HepG2 (cell line): ENCODE data around the gene DZANK1.
"Not testable (repeated sequence)": the region's sequence is repeated elsewhere in the genome, so short reads cannot be mapped to it uniquely, and the experiment has no call there.

Source experiments
- ETV6 ChIP-seq: sonication (generic); formaldehyde crosslinking; conservative IDR thresholded peaks from 2 replicates; pipeline ENCODE4 v1.4.0; 2020; ENCODE audit warnings: missing genetic modification reagents
- MYC ChIP-seq: sonication (generic); formaldehyde crosslinking; IDR thresholded peaks from 2 replicates; pipeline ENCODE4 v1.9.0; 2021; ENCODE audit warnings: missing genetic modification reagents, borderline replicate concordance
- SALL2 ChIP-seq: sonication (generic); formaldehyde crosslinking; IDR thresholded peaks from 2 replicates; pipeline ENCODE4 v1.8.1; 2023; ENCODE audit warnings: mild to moderate bottlenecking, missing genetic modification reagents, inconsistent platforms
- SNAI1 ChIP-seq: sonication (generic); formaldehyde crosslinking; IDR thresholded peaks from 2 replicates; pipeline ENCODE4 v1.5.0; 2020; ENCODE audit warnings: mild to moderate bottlenecking, missing genetic modification reagents, borderline replicate concordance
- SRF ChIP-seq: IDR thresholded peaks from 2 replicates; pipeline ENCODE4 v1.6.1; 2011; ENCODE audit warnings: mild to moderate bottlenecking, low read depth, low read length, moderate library complexity
- ZIK1 ChIP-seq: sonication (generic); formaldehyde crosslinking; IDR thresholded peaks from 2 replicates; pipeline ENCODE4 v1.5.0; 2020; ENCODE audit warnings: mild to moderate bottlenecking, low read depth, missing genetic modification reagents, borderline replicate concordance
- ZNF788 ChIP-seq: sonication (generic); formaldehyde crosslinking; IDR thresholded peaks from 2 replicates; pipeline ENCODE4 v1.5.0; 2020; ENCODE audit warnings: mild to moderate bottlenecking, missing genetic modification reagents, borderline replicate concordance
- TF ChIP-seq, protein P1 (sequence below): sonication (generic); formaldehyde crosslinking; IDR thresholded peaks from 2 replicates; pipeline ENCODE4 v1.5.0; 2020; ENCODE audit warnings: mild to moderate bottlenecking, missing genetic modification reagents, moderate library complexity

DNA sequence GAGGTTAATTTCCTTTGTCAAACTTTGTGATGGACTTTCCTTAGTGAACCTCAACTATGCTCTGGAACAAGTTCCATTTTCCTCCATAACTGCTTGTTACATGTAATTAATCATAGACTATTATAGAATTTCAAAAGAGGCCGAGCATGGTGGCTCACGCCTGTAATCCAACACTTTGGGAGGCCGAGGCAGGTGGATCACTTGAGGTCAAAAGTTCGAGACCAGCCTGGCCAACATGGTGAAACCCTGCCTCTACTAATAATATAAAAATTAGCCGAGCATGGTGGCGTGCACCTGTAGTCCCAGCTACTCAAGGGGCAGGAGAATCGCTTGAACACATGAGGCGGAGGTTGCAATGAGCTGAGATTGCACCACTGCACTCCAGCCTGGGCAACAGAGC is 68.1 kb downstream of the DZANK1 start:
- TF ChIP-seq, protein P1, sequence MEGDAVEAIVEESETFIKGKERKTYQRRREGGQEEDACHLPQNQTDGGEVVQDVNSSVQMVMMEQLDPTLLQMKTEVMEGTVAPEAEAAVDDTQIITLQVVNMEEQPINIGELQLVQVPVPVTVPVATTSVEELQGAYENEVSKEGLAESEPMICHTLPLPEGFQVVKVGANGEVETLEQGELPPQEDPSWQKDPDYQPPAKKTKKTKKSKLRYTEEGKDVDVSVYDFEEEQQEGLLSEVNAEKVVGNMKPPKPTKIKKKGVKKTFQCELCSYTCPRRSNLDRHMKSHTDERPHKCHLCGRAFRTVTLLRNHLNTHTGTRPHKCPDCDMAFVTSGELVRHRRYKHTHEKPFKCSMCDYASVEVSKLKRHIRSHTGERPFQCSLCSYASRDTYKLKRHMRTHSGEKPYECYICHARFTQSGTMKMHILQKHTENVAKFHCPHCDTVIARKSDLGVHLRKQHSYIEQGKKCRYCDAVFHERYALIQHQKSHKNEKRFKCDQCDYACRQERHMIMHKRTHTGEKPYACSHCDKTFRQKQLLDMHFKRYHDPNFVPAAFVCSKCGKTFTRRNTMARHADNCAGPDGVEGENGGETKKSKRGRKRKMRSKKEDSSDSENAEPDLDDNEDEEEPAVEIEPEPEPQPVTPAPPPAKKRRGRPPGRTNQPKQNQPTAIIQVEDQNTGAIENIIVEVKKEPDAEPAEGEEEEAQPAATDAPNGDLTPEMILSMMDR: not testable (repeated sequence)
- not testable (repeated sequence) for TF ChIP-seq SALL2 (CRISPR knock-in tag); MYC; SNAI1 (CRISPR knock-in tag); SRF; ZIK1 (CRISPR knock-in tag); ETV6; ZNF788 (CRISPR knock-in tag)
